ENCODE data around the gene MCC.
A peak's percentile ranks its signal among the peaks of the same experiment; 100 is the strongest.

The MCC gene

DNA sequence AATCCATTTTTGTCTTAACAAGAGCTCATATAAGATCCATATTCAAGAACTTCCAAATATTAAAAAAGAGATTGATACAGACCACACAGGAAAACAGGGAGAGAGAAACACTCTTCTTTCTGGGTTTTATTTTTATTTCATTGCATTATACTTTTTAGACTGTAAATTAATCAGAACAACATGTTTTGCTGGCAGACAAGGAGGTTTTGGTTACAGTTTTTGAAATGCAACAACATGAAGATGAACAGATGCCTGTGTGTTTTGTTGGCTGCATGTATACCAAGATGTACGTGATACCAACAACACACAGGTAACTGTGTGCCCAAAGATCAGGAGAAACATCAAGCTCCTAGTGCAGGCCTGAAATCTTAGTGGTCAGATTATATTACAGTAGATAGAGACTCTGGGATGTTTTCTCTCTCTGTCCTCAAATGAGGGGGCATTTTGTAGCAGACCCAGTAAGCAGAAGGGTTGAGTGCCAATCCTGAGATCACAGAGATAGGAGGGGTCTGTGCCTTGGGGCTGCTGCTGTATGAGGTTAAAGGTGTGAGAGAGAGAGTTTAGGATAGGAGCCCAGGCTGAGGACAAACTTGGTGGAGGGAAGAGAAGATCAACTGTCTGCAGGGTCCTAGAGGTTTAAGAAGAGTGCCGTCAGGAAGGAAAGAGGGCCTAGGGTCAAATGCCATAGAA, 359.5 kb downstream of the MCC start:
- no peak for DNase-seq

DNA sequence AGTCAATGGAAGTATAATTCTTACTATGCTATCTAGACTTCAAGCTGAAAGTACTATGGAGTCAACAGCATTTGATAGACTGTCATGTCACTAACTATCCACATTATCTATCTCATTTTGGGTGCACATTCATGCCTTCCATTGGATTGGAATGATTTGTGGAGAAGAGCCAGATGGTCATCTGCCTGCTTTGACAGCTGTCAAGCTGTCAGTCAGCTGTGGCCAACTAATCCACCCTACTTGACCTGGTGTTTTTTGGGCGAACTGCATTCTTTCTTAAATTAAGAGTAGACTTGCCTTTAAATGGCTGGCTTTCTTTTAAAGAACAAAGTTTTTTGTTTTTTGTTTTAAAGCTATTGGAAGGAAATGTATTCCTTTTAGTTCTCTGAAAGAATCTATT, 360.2 kb downstream of the MCC start:
- DNase-seq = no peak

DNA sequence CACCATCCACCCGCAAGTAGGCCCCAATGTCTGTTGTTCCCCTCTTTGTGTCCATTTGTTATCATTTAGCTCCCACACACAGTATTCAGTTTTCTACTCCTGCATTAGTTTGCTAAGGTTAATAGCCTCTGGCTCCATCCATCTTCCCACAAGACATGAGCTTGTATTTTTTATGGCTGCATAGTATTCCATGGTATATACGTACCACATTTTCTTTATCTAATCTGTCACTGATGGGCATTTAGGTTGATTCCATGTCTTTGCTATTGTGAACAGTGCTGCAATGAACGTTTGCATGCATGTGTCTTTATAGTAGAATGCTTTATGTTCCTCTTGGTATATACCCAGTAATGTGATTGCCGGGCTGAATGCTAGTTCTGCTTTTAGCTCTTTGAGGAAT, 361.2 kb downstream of the MCC start:
- no peak for DNase-seq

DNA sequence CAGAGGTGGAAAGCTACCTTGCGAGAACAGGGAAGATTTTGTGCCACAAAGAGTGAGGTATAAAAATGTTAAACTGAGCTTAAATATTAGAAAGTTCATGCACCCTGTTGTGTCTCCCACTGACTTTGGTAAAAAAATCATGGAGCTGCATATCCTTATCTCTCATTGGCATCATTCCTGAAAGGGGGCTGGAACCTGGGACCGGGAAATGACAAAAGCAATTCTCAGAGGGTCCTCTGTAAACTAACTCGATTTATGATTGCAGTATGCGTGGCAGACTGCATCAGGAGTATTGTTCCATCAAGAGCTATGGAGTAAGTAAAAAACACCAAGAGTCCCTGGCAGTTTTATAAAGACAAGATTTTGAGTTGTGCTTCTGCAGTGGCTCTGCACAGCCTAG, 362.9 kb downstream of the MCC start:
- DNase-seq = no peak

DNA sequence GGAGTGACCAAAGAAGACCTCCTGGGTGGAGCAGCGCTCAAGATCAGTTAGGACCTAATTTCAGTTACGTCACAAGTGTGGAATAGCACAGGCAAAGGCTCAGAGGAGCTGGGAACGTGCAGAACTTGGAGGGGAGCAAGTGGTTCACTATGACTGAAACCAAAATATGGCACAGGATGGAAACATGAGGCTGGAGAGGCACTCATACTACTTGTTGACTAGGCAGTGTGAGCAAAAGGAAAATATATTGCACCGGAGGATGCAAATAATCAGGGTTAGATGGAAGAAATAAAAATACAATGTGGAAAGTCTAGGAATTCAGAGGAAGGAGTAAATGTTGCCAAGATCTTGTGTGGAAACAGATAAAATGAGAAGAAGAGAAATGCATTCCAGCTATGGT, 363.3 kb downstream of the MCC start:
- DNase-seq = no peak

DNA sequence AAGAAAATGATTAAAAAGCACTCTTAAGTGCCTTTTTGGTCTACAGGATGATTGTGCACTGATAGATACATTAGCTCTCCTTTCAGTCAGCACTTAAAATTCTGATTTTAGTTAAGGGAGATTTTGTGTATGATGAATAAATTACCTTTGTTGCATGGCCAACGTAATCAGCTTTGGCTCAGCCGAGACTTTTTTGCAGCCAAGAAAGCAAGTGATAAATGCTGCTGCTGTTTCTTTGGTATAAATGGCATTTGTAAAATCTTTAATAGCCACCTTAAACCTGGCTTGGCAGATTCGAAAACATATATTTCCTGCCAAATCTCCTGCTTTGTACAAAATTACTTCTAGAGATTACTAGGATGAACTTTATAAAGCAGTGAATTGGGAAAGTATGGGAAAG, 364.0 kb downstream of the MCC start:
- DNase-seq = no peak

DNA sequence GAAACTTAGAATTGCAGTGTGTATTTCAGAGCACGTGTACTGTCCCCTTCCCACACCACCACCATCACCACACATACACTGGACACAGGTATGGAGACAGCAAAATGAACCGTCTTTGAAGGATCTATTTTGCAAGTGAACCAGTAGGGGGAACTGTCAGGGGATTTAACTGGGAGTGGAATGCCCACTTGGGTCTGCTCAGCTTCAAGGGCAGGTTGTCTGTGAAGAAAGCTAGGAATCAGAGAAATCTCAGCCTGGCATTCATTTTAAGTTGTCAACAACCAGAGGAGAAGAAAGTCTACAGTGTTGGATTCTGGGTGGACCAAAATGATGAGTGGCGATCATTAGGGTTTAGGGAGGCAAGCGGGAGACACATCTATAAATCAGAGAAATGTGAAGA, 364.6 kb downstream of the MCC start:
- DNase-seq = peak in 1 of 2 experiments; percentile 7

DNA sequence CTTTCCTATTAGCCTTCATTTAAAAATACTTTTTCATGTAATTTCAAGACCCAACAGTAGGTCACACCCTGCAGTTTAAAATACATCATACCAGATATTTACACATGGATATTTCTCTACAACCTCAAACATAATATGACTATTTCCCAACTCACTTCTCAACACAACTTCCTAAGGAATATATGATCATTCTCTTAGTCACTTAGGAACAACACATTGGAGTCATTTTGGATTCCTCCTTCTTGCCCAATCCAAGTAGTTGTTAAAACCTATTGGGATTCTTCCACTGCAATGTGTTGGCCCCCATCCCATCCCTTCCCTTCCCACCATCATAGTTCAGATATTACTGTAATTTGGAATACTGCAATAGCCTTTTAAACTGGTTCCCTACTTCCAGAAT, 366.2 kb downstream of the MCC start:
- no peak for DNase-seq

DNA sequence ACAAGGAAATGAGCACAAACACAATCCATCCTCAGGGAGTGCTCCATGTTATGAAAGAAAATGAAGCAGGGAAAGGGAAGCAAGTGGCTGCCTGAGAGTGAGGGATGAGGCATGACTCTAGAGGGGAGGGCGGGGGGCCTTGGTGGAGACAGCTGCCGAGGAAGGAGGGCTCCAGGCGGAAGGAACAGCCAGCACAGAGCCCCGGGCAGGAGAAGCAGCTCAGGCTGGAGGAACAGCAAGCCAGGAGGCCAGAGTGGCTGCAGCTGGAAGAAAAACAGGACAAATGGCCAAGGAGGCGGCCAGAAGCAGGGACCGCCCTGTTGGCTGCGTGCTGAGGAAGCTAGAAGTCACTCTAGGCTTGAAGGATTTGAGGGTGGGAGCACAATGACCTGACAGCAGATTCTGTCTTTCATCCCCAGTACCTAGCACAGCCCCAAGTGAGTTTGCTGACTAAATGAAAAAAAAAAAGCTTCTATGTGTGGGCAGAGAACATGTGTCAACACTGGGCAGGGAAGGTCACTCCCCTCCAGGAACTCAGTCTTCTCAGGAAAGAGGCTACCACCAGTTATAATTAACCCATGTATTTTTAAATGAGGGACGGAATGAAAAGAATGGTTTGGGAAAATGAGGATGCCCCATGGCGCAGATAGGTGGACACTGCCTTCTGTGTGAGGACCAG, 368.9 kb downstream of the MCC start:
- no peak for DNase-seq

DNA sequence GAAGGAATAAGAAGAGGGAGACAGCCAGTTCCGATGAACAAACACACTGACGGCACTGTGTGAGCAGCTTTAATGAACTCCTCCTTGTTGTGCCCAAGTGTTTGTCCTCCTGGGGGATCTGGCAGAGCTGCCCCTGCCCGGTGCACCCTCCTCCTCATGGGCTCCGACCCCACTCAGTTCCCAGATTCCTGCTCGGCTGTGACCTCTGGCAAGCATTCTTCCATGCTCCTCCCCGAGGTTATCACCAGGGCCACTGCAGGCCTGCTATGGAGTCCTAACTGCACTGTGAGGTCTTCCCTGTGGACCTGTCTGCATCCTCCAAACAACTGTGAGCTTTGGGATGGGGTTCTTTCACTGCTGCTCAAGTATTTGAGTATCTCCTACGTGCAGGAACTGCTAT, 369.5 kb downstream of the MCC start:
- no peak for DNase-seq

DNA sequence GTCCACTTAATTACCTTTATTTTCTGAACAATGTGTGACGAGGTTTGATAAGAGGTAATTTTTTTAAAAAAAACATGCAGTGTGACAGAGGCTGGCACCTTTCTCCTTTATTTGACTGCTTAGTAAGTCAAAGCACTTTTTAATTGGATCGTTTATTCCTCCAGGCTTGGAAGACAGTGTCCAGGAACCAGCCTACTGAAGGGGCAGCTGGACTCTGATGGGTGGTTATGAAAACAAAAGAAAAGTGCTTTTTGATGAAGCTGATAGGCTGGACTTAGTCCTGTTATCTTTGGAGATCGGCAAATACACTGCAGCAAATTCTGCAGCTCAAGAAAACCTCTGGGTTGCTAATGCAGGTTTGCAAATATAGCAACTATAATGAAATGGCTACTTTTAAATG, 370.0 kb downstream of the MCC start:
- DNase-seq = no peak

DNA sequence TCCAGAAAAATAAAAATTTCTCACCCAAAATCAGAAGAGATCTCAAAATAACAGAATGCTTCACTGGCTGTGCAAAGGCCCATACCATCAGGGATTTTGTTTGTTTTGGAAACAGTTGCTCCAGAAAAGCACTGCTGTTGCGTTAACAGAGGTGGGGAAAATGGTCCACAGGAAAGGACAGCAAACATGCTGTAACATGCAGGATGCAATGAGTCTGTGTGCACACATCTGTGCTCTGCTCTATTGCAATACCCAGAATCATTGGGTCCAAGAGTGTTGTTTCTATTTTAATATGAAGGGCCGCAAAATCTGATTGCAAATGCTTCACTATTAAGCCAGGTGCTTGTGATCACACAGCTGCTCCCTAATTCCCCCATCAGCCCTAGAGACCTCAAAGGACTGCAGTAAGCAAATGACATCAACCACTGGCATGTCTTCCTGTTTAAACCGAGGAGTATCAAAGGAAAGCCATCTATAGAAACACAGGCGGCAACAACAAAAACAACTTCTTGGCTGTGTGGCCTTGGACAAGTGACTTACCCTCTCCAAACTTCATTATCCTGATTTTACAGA, 370.6 kb downstream of the MCC start:
- DNase-seq = no peak

DNA sequence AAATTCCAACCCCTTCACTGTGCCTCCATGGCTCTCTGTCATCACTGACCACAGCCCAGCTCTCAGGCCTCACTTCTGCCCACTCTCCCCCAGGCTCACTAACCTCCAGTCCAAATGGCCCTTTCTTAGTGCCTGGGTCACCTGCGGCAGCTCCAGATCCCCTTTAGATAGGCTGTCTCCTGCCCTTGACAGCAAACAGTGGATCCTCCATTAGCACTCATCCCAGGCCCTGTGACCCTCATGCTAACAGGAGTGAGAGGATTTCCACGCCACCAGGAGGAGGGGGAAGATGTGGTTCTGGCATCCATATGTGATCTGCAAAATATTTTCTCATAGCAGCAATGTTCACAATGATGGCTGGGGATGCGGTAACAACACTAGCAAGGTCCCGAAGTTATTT, 372.3 kb downstream of the MCC start:
- DNase-seq = no peak

DNA sequence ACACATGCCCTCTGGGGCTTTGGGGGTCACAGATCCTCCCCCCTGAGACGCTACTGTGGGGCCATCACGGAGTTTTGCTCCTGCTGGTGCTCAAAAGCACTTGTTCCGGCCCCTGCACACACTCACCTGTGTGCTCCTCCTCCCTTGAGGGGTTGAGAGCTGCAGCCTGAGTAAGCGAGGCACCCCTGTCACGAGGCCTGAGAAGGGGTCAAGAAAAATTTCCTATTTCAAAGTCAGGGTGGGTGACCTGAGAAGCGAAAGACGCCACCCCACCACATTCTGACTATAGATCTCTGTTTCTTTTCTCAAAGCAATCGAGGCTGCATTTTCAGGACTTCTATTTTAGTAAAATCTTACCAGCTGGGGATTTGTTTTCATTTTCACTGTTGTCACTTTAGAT, 373.2 kb downstream of the MCC start:
- no peak for DNase-seq

DNA sequence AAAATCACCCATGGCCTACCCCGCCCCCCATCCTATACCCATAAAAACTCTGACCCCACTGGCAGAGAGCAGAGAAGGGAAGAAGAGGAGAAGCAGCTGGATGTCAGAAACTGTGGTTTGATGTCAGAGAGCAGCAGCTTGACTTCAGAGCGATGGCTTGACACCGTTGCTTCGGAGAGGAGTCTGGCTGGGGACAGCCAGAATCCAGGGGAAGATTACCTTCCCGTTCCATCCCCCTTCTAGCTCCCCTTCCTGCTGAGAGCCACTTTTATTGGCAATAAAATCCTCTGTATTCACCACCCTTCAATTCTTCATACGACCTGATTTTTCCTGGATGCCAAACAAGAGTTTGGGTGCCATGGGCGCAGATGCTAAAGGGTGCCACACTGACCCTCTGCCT, 373.7 kb downstream of the MCC start:
- DNase-seq = no peak

DNA sequence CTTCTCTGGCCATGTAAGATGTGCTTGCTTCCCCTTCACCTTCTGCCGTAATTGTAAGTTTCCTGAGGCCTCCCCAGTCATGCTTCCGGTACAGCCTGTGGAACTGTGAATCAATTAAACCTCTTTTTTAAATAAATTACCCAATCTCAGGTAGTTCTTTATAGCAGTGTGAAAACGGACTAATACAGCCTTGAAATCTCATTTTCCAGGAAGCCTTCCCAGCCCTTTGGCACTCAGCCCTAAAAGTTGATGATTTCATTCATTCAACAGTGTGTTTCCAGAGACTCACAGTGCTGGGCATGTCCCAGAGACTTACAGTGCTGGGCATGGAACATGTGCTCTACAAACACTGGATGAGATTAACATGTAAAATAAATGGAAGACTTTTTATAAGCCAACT, 375.8 kb downstream of the MCC start:
- DNase-seq = no peak

DNA sequence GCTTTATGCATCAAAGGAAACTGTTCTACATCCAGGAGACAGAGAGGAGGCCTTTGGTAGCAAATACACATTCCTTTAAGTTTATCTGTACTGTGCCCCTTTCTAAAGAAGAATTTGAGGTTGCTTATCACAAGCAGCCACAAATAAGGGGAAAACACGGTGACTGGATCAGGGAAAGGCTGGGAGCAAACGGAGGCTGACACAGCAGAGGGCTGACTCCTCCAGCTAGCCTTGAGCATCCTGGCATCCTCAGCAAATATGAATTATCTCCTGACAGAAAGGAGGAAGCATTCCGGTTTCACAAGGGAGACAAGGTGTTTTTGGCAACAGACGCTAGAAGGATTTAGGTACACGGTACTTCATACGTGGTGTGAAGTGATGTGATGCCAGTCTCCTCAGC, 378.1 kb downstream of the MCC start:
- no peak for DNase-seq

DNA sequence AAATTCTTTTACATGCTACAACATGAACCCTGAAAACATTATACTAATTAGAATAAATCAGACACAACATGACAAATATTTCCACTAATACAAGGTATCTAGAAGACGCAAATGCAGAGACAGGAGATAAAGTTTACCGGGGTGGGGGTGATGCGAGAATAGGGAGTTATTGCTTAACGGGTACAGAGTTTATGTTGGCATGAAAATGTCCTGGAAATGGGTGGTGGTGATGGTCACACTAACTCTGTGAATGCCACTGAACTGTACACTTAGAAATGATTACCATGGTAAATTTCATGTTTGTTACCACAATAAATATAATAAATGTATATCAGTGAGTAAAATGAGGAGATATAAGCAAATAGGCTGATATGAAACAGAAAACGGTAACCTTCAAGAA, 378.9 kb downstream of the MCC start:
- DNase-seq = no peak

DNA sequence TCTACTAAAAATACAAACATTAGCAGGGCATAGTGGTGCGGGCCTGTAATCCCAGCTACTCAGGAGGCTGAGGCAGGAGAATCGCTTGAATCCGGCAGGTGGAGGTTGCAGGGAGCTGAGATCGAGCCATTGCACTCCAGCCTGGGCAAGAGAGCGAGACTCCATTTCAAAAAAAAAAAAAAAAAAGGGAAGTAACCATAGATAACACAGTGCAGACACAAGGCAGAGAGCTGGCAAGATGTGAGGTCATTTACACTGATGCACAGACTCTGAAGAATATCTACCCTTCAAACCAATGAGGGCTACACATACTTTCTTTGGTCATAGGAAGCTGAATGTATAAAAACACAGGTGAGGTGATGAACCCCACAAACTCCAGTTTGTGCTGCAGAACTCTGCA, 379.8 kb downstream of the MCC start:
- no peak for DNase-seq

DNA sequence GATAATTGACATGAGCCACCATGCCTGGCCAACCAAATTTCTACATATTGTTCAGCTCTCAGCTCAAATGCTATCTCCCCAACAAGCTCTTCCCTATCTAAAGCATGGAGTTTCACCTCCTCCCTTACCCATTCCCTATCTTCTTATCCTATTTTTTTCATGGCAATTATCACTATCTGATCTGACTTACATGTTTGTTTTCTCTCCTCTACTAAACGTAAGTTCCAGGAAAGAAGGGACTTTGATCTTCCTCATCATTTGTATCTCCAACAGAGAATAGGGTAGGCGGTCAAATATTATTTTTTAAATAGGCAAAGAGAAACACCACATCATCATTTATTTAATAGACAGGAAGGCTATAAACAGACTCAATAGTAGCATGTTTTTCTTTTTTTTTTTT, 381.4 kb downstream of the MCC start:
- DNase-seq = no peak

DNA sequence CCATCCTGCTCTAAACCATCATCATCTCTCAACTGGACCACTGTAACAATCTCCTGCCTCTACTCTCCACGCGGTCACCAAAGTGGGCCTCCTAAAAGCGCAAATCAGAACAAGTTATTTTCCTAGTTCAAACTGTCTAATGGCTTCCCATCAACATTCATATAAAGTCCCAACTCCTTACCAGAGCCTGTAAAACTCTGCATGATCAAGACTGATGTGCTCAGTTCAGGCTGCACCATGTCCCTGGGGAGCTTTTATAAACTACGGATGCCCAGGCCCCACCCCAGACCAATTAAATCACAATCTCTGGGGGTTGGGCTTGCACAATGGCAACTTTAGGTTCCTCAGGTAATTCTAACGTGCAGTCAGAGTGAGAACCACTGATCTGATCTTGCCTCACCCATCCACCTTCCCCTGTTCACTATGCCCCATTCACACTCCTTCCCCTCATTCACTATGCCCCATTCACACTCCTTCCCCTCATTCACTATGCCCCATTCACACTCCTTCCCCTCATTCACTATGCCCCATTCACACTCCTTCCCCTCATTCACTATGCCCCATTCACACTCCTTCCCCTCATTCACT, 382.5 kb downstream of the MCC start:
- DNase-seq = no peak

DNA sequence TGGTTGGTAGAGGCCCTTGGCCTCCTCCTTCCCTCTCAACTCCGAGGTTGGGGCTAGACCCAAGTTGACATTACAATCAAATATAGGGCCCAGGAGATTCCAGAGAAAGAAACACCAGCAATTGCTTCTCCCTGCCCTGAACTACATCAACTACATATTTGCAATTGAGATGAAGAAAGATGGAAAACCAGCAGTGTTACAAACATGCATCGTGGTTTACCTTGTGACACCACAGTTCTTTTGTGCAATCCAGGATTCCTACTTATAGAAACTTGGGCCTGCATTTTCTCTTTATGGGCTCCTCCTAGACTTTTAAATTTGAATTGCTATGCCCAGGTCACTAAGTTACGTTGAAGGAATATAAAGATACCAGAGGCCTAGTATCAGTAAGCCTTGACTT, 384.9 kb downstream of the MCC start:
- DNase-seq = no peak

DNA sequence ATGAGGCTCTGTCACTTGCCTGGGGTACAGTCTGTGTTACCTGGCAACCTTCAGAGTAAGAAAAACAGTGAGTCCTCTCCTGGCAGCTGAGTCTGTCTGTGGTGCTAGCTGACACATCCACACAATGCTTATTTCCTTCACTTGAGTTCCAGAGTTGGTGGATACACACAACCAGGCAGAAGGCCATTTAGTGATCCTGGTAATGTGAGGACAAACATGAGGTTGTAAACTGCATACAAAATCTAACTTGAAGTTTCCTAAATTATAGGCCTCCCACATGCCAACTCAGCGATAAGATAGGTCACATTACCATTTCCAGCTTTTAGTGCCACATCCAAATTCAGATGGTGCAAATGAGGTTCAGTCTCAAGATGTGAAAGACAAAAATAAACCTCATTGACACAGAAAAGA, 386.1 kb downstream of the MCC start:
- DNase-seq = no peak

DNA sequence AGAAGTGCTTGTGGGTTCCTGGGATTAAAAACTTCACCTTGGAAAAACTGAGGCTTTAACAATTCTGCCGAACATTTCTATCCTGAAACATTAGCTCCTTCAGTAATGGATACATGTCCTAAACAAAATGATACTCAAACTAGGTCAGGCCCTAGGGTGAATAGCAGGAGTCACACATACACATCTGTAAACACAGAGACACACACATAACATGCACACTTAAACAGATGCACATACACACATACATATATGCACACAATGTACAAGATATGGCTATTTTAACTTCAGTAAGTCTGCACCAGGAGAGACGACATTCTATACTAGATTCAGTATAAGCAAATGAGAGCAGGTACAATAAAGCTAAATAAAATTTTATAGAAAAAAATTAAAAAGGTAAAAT, 387.3 kb downstream of the MCC start:
- no peak for DNase-seq
